Psoas muscle (tissue), 8 donors: ENCODE results near the gene PPL. TPM values are rescaled to one million over a fixed set of nuclear protein-coding genes. Genes with fewer than 3 reads are reported as not detected.
A peak's percentile ranks its signal among the peaks of the same experiment; 100 is the strongest.
"Not testable (repeated sequence)": the region's sequence is repeated elsewhere in the genome, so short reads cannot be mapped to it uniquely, and the experiment has no call there.

ENCODE experiments used
- ATAC-seq, 4 donors: fragments of 200-7000 bp; cut with Tn5 transposase; one replicate each; pipeline ENCODE4 v1.9.1; 2020; ENCODE audit warnings: moderate library complexity in 3 of 4, mild to moderate bottlenecking in 2 of 4
- DNase-seq, 2 donors: peaks; one replicate each; pipeline ENCODE4 v3.0.0-alpha.2; 2020
- H3K27ac ChIP-seq: fragments of 200-600 bp; one replicate; pipeline ENCODE4 v1.8.0; 2022
- H3K27me3 ChIP-seq, 3 donors: fragments of 200-600 bp in 1 of 3; one replicate each; pipeline versions ENCODE4 v1.6.1 to v1.8.0; 2013 to 2022; ENCODE audit warnings: low read length in 2 of 3, mild to moderate bottlenecking in 2 of 3, moderate library complexity in 1 of 3; ENCODE audit not compliant: insufficient read depth in 3 of 3
- H3K36me3 ChIP-seq, 2 donors: fragments of 200-600 bp in 1 of 2; one replicate each; pipeline versions ENCODE4 v1.6.1 to v1.8.0; 2013 to 2022; ENCODE audit warnings: low read depth in 1 of 2, mild to moderate bottlenecking in 1 of 2, moderate library complexity in 1 of 2; ENCODE audit not compliant: insufficient read depth in 1 of 2
- H3K4me1 ChIP-seq: fragments of 200-600 bp; one replicate; pipeline ENCODE4 v1.8.0; 2022
- H3K4me3 ChIP-seq: fragments of 200-600 bp; one replicate; pipeline ENCODE4 v1.8.0; 2022; ENCODE audit warnings: mild to moderate bottlenecking
- H3K9me3 ChIP-seq: fragments of 200-600 bp; one replicate; pipeline ENCODE4 v1.8.0; 2022
- WGBS, 3 donors: extraction: QIAGEN DNeasy Blood & Tissue Kit; methylation state at CpG; one replicate each; pipeline versions ENCODE4 v1.1.6 to v1.1.7; 2013; 5-methylcytosine and 5-hydroxymethylcytosine counted together
- intact Hi-C, 2 donors: fragments of 100-400 bp; cut with DNase I; formaldehyde crosslinking; loops; one replicate each; pipeline versions ENCODE4 v1.11.0 to v1.14.2; 2022
- polyA plus RNA-seq, 3 donors: library from polyadenylated mRNA; stranded (reverse); fragments of 200-250 nt; gene quantifications; one replicate each; pipeline ENCODE4 v1.2.3, GENCODE V29; 2013
- total RNA-seq, 4 donors: library from RNA; stranded (reverse); fragmentation: NEBNext Ultra II Directional in 2 of 4; extraction: Animal tissue kit (Norgen Biotek cat#: 25700) in 2 of 4; gene quantifications; one replicate each; pipeline versions ENCODE4 v1.2.1 to v1.2.4, GENCODE V29; 2021 to 2023
- TF ChIP-seq, protein P1 (sequence below): fragments of 200-600 bp; IDR thresholded peaks from one replicate; pipeline ENCODE4 v1.8.0; 2022; ENCODE audit warnings: antibody characterized with exemption
- donor health status: healthy with polysubstance abuse.
- donor health status: DM: no; HTN: no; CAD: no; lungs with moderate emphysema.
- donor health status: Bipolar disorder and iron deficiency.
- donor health status: healthy.
- donor health status: DM: yes; HTN: yes; CAD: no.
- donor health status: DM: no; HTN: no; CAD: no.
- donor health status: DM: no; HTN: no; CAD: no.
- donor health status: DM: yes; HTN: yes; CAD: no.

The PPL gene
- total and polyA plus RNA-seq, 7 donors, result 2.4 to 7.2 (median 4.4) TPM

DNA sequence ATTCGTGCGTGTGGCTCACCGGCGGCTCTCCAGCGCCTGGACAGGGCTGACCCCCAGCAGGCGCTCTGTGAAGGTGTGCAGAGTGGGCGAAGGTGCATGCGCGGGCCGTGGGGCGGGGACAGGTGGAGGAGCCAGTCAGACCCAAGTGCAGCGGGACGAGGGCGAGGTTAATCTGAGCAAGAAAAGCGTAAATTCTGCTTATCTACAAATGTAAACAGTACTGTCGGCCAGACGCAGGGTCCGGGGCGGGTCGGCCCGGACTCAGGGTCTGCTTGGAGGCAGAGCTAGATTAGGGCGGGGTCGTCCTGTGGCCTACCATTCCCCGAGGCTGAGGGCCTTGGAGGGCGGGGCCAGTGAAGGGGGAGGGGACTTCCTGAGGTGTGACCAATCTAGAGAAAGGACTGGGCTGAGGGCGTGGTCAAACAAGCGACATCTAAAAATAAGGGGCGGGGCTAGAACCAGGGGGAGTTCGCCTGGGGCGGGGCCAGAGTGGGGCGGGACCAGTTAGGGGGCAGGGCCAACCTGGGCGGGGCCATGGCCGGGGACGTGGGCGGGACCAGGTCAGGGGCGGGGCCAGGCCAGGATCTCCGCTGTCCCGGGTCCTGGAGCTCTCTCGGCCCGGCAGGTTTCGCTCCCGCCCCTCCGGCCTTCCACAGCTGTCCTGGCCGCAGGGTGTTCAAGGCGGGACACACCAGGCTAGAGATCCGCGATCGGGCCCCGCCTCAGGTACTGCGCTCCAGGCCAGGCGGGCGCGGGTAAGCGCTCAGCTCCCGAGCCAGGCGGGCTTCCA, 21.0 kb upstream of the PPL start, which contains the start of gene SEC14L5:
Gene SEC14L5, plus strand, starts transcription at position 611 of the 790 bp plus-strand sequence. CDS start 994 bp downstream, outside the sequence.
- ATAC-seq, result peak; percentile 96 to 99 (median 97)
- H3K27me3 ChIP-seq, result no peaks in the 10 kb centered on the region
- peak; percentile 97 to 98 for DNase-seq
- intact Hi-C loops, result loop anchor here (5.0 to 10.0 kb wide), 5 partner anchors 111 to 453 kb away; partner anchors contain the start of genes GLYR1 (in 1 of the 2), NUDT16L1 (in 1 of the 2), UBN1 (in 1 of the 2) and ZNF500 (in 1 of the 2)
- H3K27ac ChIP-seq, result peak within 1 kb of the TSS; percentile 58
- H3K4me3 ChIP-seq, result peak within 1 kb of the TSS; percentile 73
- H3K4me1 ChIP-seq, result peaks cover 13% of the 10 kb centered on the region
- H3K36me3 ChIP-seq, result no peaks in the 10 kb centered on the region
- TF ChIP-seq, protein P1, sequence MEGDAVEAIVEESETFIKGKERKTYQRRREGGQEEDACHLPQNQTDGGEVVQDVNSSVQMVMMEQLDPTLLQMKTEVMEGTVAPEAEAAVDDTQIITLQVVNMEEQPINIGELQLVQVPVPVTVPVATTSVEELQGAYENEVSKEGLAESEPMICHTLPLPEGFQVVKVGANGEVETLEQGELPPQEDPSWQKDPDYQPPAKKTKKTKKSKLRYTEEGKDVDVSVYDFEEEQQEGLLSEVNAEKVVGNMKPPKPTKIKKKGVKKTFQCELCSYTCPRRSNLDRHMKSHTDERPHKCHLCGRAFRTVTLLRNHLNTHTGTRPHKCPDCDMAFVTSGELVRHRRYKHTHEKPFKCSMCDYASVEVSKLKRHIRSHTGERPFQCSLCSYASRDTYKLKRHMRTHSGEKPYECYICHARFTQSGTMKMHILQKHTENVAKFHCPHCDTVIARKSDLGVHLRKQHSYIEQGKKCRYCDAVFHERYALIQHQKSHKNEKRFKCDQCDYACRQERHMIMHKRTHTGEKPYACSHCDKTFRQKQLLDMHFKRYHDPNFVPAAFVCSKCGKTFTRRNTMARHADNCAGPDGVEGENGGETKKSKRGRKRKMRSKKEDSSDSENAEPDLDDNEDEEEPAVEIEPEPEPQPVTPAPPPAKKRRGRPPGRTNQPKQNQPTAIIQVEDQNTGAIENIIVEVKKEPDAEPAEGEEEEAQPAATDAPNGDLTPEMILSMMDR, result no peak
- H3K9me3 ChIP-seq, result no peaks in the 10 kb centered on the region
- WGBS, 3 donors, result 1% methylated on average over 44 to 56 of the region's 56 CpGs

DNA sequence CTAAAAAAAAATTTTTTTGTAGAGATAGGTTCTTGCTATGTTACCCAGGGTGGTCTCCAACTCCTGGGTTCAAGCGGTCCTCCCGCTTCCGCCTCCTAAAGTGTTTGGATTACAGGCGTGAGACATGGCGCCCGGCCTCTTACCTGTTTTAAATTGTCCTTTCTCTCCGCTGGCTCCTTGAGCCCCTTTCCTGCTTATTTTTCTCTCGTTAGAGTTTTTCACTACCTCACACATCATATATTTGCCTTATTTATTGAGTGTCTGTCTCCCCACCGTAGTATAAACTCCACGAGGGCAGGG, 20.4 kb upstream of the PPL start:
- H3K27me3 ChIP-seq, result no peaks in the 10 kb centered on the region
- H3K36me3 ChIP-seq, result no peaks in the 10 kb centered on the region
- peak overlapping the region; percentile 58 for H3K27ac ChIP-seq
- H3K9me3 ChIP-seq, result no peaks in the 10 kb centered on the region
- WGBS, 3 donors, result 32 to 34% (median 32%) methylated on average over 10 of the region's 10 CpGs
- peak overlapping the region; percentile 73 for H3K4me3 ChIP-seq
- intact Hi-C loops, result loop anchor here (5.0 to 10.0 kb wide), 5 partner anchors 110 to 453 kb away; partner anchors contain the start of genes GLYR1 (in 1 of the 2), NUDT16L1 (in 1 of the 2), UBN1 (in 1 of the 2) and ZNF500 (in 1 of the 2)
- peaks cover 13% of the 10 kb centered on the region for H3K4me1 ChIP-seq
- TF ChIP-seq, protein P1, result no peak
- DNase-seq, result no peak
- ATAC-seq, result no peak

DNA sequence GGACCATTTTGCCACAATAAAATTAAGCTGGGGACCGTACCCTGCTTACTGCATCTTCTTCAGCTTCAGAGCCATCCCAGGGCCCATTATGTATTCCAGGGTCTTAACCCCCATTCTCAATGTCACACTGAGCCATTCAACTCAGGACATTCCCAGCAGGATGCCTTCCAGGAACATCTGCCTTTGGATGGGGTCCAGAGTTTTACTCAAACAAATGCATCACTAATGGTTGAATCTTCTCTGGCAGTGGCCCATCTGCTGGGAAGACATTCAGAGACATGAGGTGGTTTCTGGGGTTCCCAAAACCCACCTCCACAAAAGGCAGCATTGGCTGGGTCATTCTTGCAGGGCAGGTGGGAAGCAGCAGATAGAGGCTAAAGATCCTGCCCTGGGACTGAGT, 17.8 kb upstream of the PPL start:
- H3K27ac ChIP-seq, result no peak overlapping the region
- DNase-seq (no peak), ATAC-seq (no peak)
- H3K27me3 ChIP-seq, result no peaks in the 10 kb centered on the region
- H3K4me1 ChIP-seq, result peaks cover 13% of the 10 kb centered on the region
- no peak overlapping the region for H3K4me3 ChIP-seq
- TF ChIP-seq, protein P1, result no peak
- no peaks in the 10 kb centered on the region for H3K36me3 ChIP-seq
- H3K9me3 ChIP-seq, result no peaks in the 10 kb centered on the region
- 77 to 92% (median 80%) methylated on average over 1 of the region's 1 CpG for WGBS, 3 donors
- intact Hi-C loops, result loop anchor here (5.0 to 10.0 kb wide), 5 partner anchors 107 to 450 kb away; partner anchors contain the start of genes GLYR1 (in 1 of the 2), NUDT16L1 (in 1 of the 2), UBN1 (in 1 of the 2) and ZNF500 (in 1 of the 2)

DNA sequence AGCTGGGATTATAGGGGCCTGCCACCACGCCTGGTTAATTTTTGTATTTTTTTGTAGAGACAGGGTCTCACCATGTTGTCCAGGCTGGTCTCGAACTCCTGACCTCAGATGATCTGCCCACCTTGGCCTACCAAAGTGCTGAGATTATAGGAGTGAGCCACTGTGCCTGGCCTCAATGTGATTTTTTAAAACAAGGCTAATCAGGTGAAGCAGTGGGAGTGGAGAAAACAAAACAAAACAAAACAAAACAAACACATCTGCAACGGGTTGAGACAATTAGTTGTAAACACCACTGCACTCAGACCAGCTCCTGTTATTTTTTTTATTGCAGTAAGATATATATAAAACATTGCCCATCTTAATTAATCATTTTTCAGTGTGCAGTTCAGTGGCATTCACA, 14.6 kb upstream of the PPL start:
- not testable (repeated sequence) for H3K9me3 ChIP-seq, H3K36me3 ChIP-seq, H3K4me3 ChIP-seq, ATAC-seq, H3K27ac ChIP-seq, H3K4me1 ChIP-seq, H3K27me3 ChIP-seq
- peak in 1 of 2 donors; percentile 1 for DNase-seq
- 70 to 74% (median 71%) methylated on average over 3 of the region's 3 CpGs for WGBS, 3 donors
- intact Hi-C loops, result loop anchor here (10.0 kb wide), 4 partner anchors 187 to 447 kb away; partner anchors contain the start of genes NUDT16L1 (in 1 of the 2) and ZNF500 (in 1 of the 2)

DNA sequence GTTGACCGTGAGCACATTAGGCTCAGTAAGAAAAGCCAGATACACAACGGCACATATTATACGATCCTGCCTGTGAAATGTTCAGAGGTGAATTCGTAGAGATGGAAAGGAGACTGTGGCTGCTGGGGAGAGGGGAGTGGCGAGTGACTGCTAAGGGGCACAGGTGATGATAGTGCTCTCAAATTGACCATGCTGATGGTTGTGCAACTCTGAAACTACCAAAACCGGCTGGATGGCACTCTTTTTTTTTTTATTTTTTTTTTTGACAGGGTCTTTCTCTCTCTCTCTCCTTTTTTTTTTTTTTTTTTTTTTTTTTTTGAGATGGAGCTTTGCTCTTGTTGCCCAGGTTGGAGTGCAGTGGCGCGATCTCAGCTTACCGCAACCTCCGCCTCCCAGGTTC, 13.0 kb upstream of the PPL start:
- intact Hi-C loops, result loop anchor here (10.0 kb wide), 4 partner anchors 185 to 445 kb away; partner anchors contain the start of genes NUDT16L1 (in 1 of the 2) and ZNF500 (in 1 of the 2)
- Histone ChIP-seq H3K9me3 (no peaks in the 10 kb centered on the region), H3K36me3 (no peaks in the 10 kb centered on the region), H3K4me3 (no peak overlapping the region), H3K27ac (no peak overlapping the region), H3K4me1 (peaks cover 2% of the 10 kb centered on the region), H3K27me3 (peaks cover 0 to 6% (median 0%) of the 10 kb centered on the region in 3 donors)
- ATAC-seq, result no peak
- TF ChIP-seq, protein P1, result no peak
- DNase-seq, result no peak
- WGBS, 3 donors, result 60 to 67% (median 63%) methylated on average over 9 to 10 of the region's 10 CpGs
